Endothelial cell of umbilical vein (primary cell): Measurements from ENCODE around the gene APC2. TPM values are rescaled to one million over a fixed set of nuclear protein-coding genes. Genes with fewer than 3 reads are reported as not detected.

ENCODE experiments used
- BruUV-seq: library from RNA; stranded (reverse); fragments of 400-500 nt; replicated peaks from 2 replicates; lab custom pipeline; 2021; lab: Mats Ljungman, UMichigan
- CTCF ChIA-PET: fragments of 300-600, 350-600 bp; sonication (Branson Sonifier 250); formaldehyde crosslinking; loops from one replicate; lab custom pipeline; 2021; ENCODE audit warnings: antibody characterized with exemption, inconsistent platforms; lab: Charles Lee
- POLR2A ChIA-PET: fragments of 300-600, 350-600 bp; sonication (Branson Sonifier 250); formaldehyde crosslinking; loops from one replicate; lab custom pipeline; 2021; ENCODE audit warnings: antibody characterized with exemption, inconsistent platforms; lab: Charles Lee
- DNase-seq: peaks from one replicate; pipeline ENCODE4 v3.0.0-alpha.2; 2011; ENCODE audit warnings: low read depth, low spot score
- FAIRE-seq: peaks from 2 replicates; lab custom pipeline; 2011; peaks lifted over from hg19 to GRCh38; lab: Jason Lieb, UNC
- H2AFZ ChIP-seq: 2 replicates; pipeline ENCODE4 v1.6.0; 2012; ENCODE audit warnings: low read depth, low read length, control low read depth, inconsistent platforms
- H3K27ac ChIP-seq: 2 replicates; pipeline ENCODE4 v1.5.1; 2011; ENCODE audit warnings: low read depth, mild to moderate bottlenecking, control low read depth, low read length, moderate library complexity; ENCODE audit not compliant: insufficient read depth
- H3K27me3 ChIP-seq, 2 experiments: 2 replicates each; pipeline versions ENCODE4 v1.6.0 to v1.6.1; 2011; ENCODE audit warnings: low read length in 2 of 2, mixed read lengths in 1 of 2; ENCODE audit not compliant: control insufficient read depth in 2 of 2, insufficient read depth in 2 of 2
- H3K36me3 ChIP-seq, 2 experiments: 2 replicates in 1 of 2; 3 replicates in 1 of 2; pipeline ENCODE4 v1.5.1; 2011; ENCODE audit warnings: low read length in 2 of 2, mild to moderate bottlenecking in 1 of 2, moderate library complexity in 1 of 2; ENCODE audit not compliant: control insufficient read depth in 2 of 2, insufficient read depth in 2 of 2; ENCODE audit errors: extremely low read depth in 1 of 2
- H3K4me1 ChIP-seq: 3 replicates; pipeline ENCODE4 v1.5.1; 2011; ENCODE audit warnings: mild to moderate bottlenecking, low read length; ENCODE audit not compliant: control insufficient read depth, insufficient read depth; ENCODE audit errors: extremely low read depth
- H3K4me2 ChIP-seq: 2 replicates; pipeline ENCODE4 v1.6.1; 2011; ENCODE audit warnings: low read length, control low read depth, mixed read lengths; ENCODE audit not compliant: insufficient read depth
- H3K4me3 ChIP-seq, 3 experiments: fragments of 200-600 bp in 1 of 3; sonication (generic), shearing (Covaris generic) in 1 of 3; replicated peaks in 1 of 3; 2 replicates each; pipeline ENCODE4 v1.5.1; 2011 to 2016; ENCODE audit warnings: control low read depth in 3 of 3, low read length in 3 of 3, mild to moderate bottlenecking in 2 of 3, inconsistent platforms in 1 of 3, low read depth in 1 of 3, moderate library complexity in 1 of 3; ENCODE audit not compliant: insufficient read depth in 1 of 3
- H3K79me2 ChIP-seq: 2 replicates; pipeline ENCODE4 v1.6.0; 2012; ENCODE audit warnings: low read length, inconsistent platforms; ENCODE audit not compliant: control insufficient read depth, insufficient read depth
- H3K9ac ChIP-seq: replicated peaks from 2 replicates; pipeline ENCODE3; 2011; ENCODE audit warnings: low read length, control low read depth; ENCODE audit not compliant: insufficient read depth; ENCODE audit errors: extremely low read depth
- H3K9me1 ChIP-seq: replicated peaks from 3 replicates; pipeline ENCODE4 v1.6.0; 2011; ENCODE audit warnings: mild to moderate bottlenecking, low read length; ENCODE audit not compliant: control insufficient read depth, insufficient read depth; ENCODE audit errors: extremely low read depth
- H3K9me3 ChIP-seq: replicated peaks from 2 replicates; pipeline ENCODE4 v1.5.1; 2012; ENCODE audit warnings: low read length, inconsistent platforms; ENCODE audit not compliant: control insufficient read depth, insufficient read depth
- H4K20me1 ChIP-seq: replicated peaks from 2 replicates; pipeline ENCODE3; 2011; ENCODE audit warnings: mild to moderate bottlenecking, low read length; ENCODE audit not compliant: control insufficient read depth, insufficient read depth; ENCODE audit errors: extremely low read depth
- EZH2 ChIP-seq: IDR thresholded peaks from 2 replicates; pipeline ENCODE4 v1.6.1; 2012; ENCODE audit warnings: borderline replicate concordance, low read depth, mild to moderate bottlenecking, moderate library complexity, low read length, inconsistent platforms; ENCODE audit not compliant: severe bottlenecking
- FOS ChIP-seq: IDR thresholded peaks from 2 replicates; pipeline ENCODE4 v1.6.1; 2011; ENCODE audit warnings: mild to moderate bottlenecking, low read length, moderate library complexity, borderline replicate concordance; ENCODE audit not compliant: insufficient read depth
- GATA2 ChIP-seq: IDR thresholded peaks from 2 replicates; pipeline ENCODE4 v1.7.0; 2011; ENCODE audit warnings: low read depth, mild to moderate bottlenecking, moderate library complexity, mixed read lengths, low read length; ENCODE audit not compliant: insufficient read length, insufficient read depth
- JUN ChIP-seq: IDR thresholded peaks from 2 replicates; pipeline ENCODE4 v1.6.1; 2011; ENCODE audit warnings: borderline replicate concordance, low read depth; ENCODE audit not compliant: insufficient read length, insufficient read depth
- MYC ChIP-seq: IDR thresholded peaks from one replicate; pipeline ENCODE4 v1.6.1; 2011; ENCODE audit warnings: mild to moderate bottlenecking, low read depth, low read length
- POLR2A ChIP-seq: IDR thresholded peaks from 2 replicates; pipeline ENCODE4 v1.6.1; 2012; ENCODE audit warnings: low read depth, mild to moderate bottlenecking, control low read depth, low read length
- POLR2AphosphoS5 ChIP-seq: IDR thresholded peaks from 2 replicates; pipeline ENCODE4 v1.6.1; 2012; ENCODE audit warnings: low read depth, mild to moderate bottlenecking, control low read depth, low read length, moderate library complexity; ENCODE audit not compliant: insufficient read depth
- dilution Hi-C: fragments of 300-500 bp; cut with MboI; formaldehyde crosslinking; loops from one replicate; pipeline ENCODE4 v1.15.0; 2019; ENCODE audit warnings: low sequenced_read_pairs; ENCODE audit not compliant: extremely low pct_ligation_motif_present
- intact Hi-C: fragments of 100-400 bp; cut with micrococcal nuclease; formaldehyde crosslinking; loops from one replicate; pipeline ENCODE4 v1.10.0; 2022
- polyA plus RNA-seq, 4 experiments: library from polyadenylated mRNA; depleted of rRNA in 3 of 4; stranded (reverse) in 3 of 4; unstranded in 1 of 4; fragments of >200 nt; gene quantifications; 2 replicates each; pipeline versions ENCODE4 v1.2.1 to v1.2.3, GENCODE V29; 2011 to 2012; ENCODE audit warnings: missing spikeins in 1 of 4
- total RNA-seq: library from RNA; stranded (reverse); gene quantifications from 2 replicates; pipeline ENCODE4 v1.2.3, GENCODE V29; 2021
- TF ChIP-seq, protein P1 (sequence below): IDR thresholded peaks from 2 replicates; pipeline ENCODE4 v1.6.1; 2011; ENCODE audit not compliant: insufficient read depth, insufficient read length
- TF ChIP-seq, protein P2 (sequence below), 2 donors: IDR thresholded peaks; 1 replicate in 1 of 2; 2 replicates in 1 of 2; pipeline ENCODE4 v1.5.1; 2011; ENCODE audit warnings: low read length in 2 of 2, mild to moderate bottlenecking in 2 of 2, moderate library complexity in 2 of 2, control low read depth in 1 of 2, inconsistent platforms in 1 of 2, low read depth in 1 of 2; ENCODE audit not compliant: insufficient read depth in 1 of 2; ENCODE audit errors: extremely low read depth in 1 of 2

APC2 gene
- total and polyA plus RNA-seq, 2 donors (not counting 3 experiments of a cell fraction or from before 2014, with no cell fraction given) = 0.01 to 0.04 TPM

DNA sequence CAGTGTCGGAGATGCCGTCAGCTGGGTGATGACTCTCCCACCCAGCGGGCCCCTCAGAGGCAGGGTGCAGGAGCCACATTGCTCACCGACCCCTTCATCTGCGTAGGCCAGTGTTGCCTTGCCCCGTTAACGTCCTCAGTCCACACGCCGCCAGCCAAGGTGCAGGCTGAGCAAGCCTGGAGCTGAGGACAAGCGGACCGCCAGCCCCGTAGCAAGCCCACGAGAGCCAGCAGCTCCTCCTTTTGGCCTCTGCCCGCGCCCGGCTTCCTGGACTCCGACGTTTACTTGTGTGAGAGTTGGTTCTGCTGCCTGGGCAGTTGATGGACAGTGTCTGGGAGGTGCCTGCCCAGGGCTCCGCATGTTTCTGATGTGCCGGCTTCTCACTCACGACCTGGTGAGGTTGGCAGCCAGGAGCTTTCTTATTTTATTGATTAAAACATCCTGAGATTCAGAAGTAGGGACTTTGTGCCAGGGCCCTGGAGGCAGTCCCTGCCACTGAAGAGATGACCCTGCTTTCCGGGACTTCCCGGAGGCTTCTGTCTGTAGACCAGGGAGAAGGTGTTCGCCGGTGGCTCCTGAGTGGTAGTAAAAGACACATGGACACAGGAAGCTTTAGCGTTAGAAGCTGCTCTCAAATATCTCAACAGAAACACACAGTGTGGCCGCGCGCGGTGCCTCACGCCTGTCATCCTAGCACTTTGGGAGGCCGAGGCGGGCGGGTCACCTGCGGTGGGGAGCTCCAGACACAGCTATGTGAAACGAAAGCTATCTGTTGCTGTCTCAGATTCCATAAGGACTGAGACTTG lies 36.7 kb upstream of the APC2 start:
- Histone ChIP-seq H3K4me3 (no peak overlapping the region), H3K36me3 (peaks cover 0 to 17% of the 10 kb centered on the region in 2 experiments), H2AFZ (no peak overlapping the region), H3K27me3 (no peaks in the 10 kb centered on the region), H3K4me2 (no peak overlapping the region), H3K9me1 (no peaks in the 10 kb centered on the region), H3K4me1 (peaks cover 39% of the 10 kb centered on the region), H3K9ac (no peak overlapping the region), H4K20me1 (no peaks in the 10 kb centered on the region), H3K27ac (no peak overlapping the region), H3K79me2 (peaks cover 96% of the 10 kb centered on the region), H3K9me3 (no peaks in the 10 kb centered on the region)
- FAIRE-seq (no peak), DNase-seq (no peak)
- TF ChIP-seq FOS (no peak), JUN (no peak), POLR2A (no peak), MYC (no peak), GATA2 (no peak), EZH2 (no peak), POLR2AphosphoS5 (no peak)
- TF ChIP-seq, protein P1, sequence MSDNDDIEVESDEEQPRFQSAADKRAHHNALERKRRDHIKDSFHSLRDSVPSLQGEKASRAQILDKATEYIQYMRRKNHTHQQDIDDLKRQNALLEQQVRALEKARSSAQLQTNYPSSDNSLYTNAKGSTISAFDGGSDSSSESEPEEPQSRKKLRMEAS = no peak
- TF ChIP-seq, protein P2, sequence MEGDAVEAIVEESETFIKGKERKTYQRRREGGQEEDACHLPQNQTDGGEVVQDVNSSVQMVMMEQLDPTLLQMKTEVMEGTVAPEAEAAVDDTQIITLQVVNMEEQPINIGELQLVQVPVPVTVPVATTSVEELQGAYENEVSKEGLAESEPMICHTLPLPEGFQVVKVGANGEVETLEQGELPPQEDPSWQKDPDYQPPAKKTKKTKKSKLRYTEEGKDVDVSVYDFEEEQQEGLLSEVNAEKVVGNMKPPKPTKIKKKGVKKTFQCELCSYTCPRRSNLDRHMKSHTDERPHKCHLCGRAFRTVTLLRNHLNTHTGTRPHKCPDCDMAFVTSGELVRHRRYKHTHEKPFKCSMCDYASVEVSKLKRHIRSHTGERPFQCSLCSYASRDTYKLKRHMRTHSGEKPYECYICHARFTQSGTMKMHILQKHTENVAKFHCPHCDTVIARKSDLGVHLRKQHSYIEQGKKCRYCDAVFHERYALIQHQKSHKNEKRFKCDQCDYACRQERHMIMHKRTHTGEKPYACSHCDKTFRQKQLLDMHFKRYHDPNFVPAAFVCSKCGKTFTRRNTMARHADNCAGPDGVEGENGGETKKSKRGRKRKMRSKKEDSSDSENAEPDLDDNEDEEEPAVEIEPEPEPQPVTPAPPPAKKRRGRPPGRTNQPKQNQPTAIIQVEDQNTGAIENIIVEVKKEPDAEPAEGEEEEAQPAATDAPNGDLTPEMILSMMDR (IDR thresholded peaks at IDR 0.05; ENCODE audit: extremely low read depth in 1 of 2, insufficient read depth in 1 of 2, low read depth in 1 of 2, low read length in 2 of 2) = no peak
- BruUV-seq = no TSS peak
- intact Hi-C loops = no loop called here
- POLR2A ChIA-PET = no interaction called here
- CTCF ChIA-PET = interaction anchor here (0.6 to 1.4 kb wide), 5 partner anchors 9 to 169 kb away, joined by 3 to 5 read pairs (median 3); no protein-coding TSS in a partner anchor
- dilution Hi-C loops = no loop called here
